NCI-H1417 (cell line): Measurements from ENCODE around the gene SDR9C7.
"Not testable (repeated sequence)": the region's sequence is repeated elsewhere in the genome, so short reads cannot be mapped to it uniquely, and the experiment has no call there.

Source experiments
- DNase-seq, 3 experiments: peaks; one replicate each; lab custom pipeline; 2025; lab: John Stamatoyannopoulos, UW

Gene SDR9C7

DNA sequence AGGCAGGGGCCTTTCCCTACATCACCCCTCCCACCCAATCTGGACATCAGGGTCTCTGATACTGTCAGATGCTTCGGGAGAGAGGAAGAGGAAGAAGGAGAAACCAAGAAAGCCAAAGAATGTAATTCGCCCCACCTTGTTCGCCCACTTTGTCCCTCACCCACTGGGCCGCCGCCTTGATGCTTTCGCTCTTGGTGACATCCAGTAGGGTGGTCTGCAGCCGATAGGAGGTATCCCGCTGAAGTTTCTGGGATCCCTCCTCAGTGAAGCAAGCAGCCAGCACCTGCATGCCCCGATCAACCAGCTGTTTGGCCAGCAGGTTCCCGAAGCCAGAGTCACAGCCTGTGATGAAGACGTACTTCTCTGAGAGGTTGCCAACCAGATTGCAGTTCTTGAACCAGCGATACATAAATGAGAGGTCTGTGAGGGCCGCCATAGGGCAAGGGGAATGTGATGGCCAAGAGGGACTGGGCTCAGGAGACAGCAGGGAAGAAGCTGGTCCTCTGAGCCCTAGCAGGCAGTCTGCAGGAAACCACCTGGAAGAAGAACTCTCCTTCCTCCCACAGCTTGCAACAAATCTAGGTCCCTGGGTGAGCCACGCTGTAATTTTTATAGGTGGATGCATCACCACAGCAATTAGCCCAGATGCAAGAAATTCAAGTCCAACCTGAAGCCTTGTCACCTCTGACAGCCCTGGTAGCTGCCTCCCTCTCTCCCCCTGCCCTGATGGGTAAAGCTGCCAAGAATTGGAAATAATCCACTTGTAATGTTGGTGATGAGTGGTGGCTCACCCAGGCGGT lies at the start of gene SDR9C7:
TSS of gene SDR9C7 (minus strand) at position 583 of the 800 bp plus-strand sequence. CDS start at position 436, 147 bp downstream.
- no peak for DNase-seq

DNA sequence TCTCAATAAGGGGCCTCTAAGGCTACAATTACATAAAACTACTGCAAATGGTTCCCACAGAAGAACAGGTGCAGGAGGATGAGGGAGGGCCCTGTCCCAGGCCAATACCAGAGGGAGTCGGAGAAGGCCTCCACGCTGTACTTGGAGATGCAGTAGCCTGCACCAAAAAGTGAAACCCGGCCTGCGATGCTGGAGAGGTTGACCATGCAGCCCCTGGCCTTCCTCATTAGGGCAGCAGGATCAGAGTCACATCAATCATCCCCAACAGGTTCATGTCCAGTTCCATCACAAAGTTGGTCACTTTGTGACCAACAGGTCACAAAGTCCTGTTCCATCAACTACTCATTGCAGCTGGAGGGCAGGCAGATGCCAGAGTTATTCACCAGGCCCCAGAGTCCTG lies 49.2 kb upstream of the SDR9C7 start:
- DNase-seq: no peak

DNA sequence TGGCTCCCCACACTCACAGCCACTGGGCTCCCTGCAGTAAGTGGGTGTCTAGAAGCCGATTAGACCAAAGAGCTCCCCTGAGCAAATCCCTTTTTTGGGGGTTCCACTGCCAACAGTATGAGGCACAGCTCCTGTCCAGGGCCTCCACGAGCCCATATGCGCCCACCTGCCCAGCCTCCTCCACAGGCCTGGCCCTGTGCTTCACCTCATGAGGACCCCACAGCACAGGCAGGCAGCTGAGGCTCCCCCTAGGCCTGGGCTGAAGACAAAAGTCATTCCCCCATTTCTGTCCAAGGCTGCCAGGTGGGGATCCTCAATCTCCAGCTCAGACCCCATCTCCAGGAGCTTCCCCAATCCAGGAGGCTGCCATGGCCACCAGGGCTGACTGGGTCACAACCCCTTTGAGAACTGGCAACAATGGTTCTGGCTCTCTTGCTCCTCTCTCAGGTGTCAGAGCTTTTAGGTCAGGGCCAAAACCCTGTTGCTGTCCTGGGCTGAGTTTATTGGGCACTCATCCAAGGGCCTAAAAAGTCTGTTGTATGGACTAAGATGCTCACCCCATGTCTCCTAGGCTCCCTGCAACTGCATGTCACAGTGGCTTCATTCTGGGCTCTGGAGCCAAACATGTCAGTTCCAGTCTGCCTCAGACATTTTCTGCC lies 48.5 kb upstream of the SDR9C7 start:
- DNase-seq: not testable (repeated sequence)

DNA sequence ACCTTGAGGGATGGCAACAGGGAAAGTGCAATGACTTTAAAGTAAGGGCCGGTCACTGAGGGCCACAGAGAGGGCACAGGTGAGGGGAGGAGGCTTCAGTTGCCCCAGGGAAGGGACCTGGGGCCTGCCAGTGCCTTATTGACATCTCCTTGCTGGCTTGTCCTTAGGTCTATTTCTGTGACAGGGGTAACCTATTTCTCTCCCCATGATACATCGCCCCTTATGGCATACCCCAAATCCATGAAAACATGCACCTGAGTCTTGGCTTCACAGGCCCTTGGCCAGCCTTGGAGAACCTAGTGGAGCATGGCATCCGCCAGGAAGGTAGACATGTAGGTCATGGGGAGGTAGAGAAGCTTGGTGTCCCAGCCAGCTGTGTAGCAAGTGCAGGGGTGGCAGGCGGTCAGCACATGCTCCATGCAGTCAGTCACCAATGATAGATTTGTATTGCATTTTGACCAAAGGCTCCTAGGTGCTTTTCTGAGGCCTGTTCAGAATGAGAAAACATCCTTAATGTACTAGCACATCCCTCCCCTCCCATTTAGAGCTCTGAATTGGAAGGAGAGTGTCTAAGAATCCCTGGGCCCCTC lies 46.8 kb upstream of the SDR9C7 start:
- DNase-seq: no peak

DNA sequence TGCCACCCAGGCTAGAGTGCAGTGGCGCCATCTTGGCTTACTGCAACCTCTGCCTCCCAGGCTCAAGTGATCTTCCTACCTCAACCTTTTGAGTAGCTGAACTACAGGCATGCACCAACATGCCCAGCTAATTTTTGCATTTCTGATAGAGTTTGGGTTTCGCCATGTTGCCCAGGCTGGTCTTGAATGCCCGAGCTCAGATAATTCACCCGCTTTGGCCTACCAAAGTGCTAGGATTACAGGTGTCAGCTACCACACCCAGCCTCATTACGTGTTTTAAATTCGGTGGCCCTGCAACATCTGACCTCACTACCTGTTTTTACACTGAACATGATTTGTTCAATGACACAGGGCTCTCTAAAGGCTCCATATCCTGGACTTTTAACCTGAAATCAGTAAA lies 46.1 kb upstream of the SDR9C7 start:
- no peak for DNase-seq

DNA sequence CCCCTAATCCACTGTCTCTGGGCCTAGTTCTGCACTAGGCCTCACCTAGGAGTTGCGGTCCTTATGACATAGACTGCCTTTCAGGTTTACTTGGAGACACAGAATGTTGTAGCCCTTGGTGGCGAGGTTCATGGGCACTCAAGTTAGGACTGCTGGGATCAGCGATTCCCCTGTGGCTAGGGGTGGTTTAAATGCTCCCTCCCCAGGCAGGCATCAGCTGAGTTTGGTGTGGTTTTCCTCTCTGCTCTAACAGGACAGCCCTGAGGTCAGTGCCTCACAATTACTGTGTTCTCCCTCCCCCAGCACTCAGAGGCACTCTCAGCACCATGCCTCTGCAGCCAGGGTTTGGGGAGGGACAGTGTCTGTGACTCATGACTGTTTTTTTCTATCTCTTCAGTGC lies 45.4 kb upstream of the SDR9C7 start:
- DNase-seq: no peak

DNA sequence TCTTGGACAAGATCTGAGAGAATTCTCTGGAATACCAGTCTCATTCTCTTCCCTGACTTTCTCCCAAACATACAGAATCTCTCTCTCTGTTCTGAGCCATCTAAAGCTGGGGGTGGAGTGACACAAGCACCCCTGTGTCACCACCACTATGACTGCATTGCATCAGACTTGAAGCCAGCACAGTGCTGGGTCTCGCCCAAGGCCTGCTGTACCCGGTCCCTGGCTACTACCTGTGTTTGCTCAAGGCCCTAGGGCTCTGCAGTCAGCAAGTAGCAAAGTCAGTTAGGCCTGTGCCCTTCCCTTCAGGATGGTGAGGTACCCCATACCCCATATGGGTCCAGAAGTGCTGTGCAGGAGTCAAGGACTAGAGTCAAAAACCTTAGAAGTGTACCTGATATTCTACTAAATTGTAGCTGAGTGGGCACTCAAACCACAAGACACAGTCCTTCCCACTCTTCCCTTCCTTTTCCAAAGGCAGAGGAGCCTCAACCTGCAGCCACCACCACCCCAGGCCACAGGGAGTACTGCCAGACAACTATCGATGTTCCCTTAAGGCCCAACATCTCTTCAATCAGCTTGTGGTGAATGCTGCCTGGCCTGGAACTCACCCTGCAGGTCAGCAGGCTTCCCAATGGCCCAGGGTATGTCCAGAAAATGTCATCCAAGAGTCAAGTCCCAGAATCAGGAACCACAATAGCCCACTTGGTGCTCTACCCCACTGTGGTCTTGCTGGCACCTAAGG lies 44.4 kb upstream of the SDR9C7 start:
- no peak for DNase-seq

DNA sequence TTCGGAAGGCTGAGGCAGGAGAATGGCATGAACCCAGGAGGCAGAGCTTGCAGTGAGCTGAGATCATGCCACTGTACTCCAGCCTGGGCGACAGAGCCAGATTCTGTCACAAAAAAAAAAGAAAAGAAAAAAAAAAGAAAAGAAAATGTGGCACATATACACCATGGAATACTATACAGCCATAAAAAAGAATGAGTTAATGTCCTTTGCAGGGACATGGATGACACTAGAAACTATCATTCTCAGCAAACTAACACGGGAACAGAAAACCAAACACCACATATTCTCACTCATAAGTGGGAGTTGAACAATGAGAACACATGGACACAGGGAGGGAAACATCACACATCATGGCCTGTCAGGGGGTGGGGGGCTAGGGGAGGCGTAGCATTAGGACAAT lies 43.2 kb upstream of the SDR9C7 start:
- DNase-seq: not testable (repeated sequence)

DNA sequence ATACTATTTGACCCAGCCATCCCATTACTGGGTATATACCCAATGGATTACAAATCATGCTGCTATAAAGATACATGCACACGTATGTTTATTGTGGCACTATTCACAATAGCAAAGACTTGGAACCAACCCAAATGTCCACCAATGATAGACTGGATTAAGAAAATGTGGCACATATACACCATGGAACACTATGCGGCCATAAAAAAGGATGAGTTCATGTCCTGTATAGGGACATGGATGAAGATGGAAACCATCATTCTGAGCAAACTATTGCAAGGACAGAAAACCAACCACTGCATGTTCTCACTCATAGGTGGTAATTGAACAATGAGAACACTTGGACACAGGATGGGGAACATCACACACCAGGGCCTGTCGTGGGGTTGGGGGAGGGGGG lies 40.0 kb upstream of the SDR9C7 start:
- DNase-seq: not testable (repeated sequence)

DNA sequence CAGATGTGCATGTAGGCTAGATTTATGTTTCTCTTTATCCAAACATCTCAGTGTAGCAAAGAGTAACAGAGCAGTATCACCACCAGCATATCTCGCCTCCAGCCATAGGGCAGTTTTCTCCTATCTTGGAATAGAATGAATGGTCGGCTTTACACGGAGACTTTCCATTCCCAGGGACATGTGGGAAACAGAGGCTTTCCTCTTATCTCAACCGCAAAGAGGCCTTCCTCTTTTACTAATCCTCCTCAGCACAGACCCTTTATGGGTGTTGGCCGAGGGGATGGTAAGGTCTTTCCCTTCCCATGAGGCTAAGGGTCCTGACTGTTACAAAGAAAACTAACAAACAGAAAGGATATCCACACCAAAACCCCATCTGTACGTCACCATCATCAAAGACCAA lies 34.7 kb upstream of the SDR9C7 start:
- not testable (repeated sequence) for DNase-seq

DNA sequence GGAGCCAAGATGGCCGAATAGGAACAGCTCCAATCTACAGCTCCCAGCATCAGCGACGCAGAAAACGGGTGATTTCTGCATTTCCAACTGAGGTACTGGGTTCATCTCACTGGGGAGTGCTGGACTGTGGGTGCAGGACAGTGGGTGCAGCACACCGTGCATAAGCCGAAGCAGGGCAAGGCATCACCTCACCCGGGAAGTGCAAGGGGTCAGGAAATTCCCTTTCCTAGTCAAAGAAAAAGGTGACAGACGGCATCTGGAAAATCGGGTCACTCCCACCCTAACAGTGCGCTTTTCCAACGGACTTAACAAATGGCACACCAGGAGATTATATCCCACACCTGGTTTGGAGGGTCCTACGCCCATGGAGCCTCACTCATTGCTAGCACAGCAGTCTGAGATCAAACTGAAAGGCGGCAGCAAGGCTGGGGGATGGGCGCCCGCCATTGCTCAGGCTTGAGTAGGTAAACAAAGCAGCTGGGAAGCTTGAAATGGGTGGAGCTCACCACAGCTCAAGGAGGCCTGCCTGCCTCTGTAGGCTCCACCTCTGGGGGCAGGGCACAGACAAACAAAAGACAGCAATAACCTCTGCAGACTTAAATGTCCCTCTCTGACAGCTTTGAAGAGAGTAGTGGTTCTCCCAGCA lies 31.9 kb upstream of the SDR9C7 start:
- not testable (repeated sequence) for DNase-seq

DNA sequence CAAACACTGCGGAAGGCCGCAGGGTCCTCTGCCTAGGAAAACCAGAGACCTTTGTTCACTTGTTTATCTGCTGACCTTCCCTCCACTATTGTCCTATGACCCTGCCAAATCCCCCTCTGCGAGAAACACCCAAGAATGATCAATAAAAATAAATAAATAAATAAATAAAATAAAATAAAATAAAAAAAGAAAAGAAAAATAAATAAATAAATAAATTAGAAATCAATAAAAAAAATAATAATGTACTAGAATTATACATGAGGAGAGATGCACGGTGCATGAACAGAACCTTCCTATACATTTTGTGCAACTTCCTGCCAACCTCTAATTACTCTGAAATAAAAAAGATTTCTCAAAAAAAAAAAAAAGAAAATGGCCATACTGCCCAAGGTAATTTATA lies 30.9 kb upstream of the SDR9C7 start:
- not testable (repeated sequence) for DNase-seq

DNA sequence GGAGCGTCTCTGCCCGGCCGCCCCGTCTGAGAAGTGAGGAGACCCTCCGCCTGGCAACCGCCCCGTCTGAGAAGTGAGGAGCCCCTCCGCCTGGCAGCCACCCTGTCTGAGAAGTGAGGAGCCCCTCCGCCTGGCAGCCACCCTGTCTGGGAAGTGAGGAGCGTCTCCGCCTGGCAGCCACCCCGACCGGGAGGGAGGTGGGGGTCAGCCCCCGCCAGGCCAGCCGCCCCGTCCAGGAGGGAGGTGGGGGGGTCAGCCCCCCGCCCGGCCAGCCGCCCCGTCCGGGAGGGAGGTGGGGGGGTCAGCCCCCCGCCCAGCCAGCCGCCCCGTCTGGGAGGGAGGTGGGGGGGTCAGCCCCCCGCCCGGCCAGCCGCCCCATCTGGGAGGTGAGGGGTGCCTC lies 29.3 kb upstream of the SDR9C7 start:
- not testable (repeated sequence) for DNase-seq

DNA sequence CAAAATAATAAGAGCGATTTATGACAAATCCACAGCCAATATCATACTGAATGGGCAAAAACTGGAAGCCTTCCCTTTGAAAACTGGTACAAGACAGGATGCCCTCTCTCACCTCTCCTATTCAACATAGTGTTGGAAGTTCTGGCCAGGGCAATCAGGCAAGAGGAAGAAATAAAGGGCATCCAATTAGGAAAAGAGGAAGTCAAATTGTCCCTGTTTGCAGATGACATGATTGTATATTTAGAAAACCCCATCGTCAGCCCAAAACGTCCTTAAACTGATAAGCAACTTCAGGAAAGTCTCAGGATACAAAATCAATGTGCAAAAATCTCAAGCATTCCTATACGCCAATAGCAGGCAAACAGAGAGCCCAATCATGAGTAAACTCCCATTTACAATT lies 28.0 kb upstream of the SDR9C7 start:
- DNase-seq: not testable (repeated sequence)

DNA sequence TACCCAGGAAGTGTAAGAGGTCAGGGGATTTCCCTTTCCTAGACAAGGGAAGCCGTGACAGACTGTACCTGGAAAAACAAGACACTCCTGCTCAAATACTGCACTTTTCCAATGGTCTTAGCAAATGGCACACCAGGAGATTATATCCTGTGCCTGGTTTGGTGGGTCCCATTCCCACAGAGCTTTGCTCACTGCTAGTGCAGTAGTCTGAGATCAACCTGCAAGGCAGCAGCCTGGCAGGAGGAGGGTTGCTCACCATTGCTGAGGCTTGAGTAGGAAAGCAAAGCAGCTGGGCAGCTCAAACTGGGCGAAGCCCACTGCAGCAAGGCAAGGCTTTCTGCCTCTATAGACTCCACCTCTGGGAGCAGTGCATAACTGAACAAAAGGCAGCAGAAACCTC lies 24.2 kb upstream of the SDR9C7 start:
- DNase-seq: no peak

DNA sequence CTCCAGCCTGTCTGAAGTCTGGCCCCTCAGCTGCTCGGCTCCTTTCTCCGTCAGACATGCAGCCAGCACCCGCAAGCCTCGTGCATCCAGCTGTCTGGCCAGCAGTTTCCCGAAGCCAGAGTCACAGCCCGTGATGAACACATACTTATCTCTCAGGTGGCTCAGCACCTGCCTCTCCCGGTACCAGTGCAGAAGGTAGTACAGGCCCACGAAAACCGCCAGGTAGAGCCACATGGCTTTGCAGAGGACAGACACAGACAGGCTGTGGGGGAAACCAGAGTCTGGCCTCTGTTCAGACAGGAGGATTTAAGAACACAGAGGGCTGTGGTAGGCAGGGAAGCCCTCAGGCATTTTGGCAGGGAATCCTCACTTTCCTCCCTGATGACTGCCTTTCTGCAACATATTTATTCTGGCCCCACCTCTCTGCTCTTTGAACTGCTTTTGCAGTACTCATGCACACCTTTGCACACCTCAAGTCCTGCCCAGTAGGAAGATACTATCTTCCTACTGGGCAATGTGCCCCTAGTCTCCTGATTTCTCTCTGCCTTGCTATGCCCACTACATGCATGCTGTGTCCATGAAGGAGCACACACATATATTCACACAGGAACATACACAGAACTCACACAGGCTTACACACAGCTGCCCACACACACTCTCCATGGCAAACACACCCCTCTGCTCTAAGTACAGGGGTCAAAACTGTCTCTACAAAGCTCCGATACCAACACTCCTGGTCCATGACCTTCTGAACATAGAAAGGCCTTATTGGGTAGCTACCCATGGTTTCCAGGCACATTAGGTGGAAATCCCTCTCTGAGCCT lies 23.2 kb upstream of the SDR9C7 start, which contains the start of gene RDH16:
TSS of gene RDH16 (minus strand) at position 380 of the 824 bp plus-strand sequence. CDS start at position 234, 146 bp downstream.
- no peak for DNase-seq

DNA sequence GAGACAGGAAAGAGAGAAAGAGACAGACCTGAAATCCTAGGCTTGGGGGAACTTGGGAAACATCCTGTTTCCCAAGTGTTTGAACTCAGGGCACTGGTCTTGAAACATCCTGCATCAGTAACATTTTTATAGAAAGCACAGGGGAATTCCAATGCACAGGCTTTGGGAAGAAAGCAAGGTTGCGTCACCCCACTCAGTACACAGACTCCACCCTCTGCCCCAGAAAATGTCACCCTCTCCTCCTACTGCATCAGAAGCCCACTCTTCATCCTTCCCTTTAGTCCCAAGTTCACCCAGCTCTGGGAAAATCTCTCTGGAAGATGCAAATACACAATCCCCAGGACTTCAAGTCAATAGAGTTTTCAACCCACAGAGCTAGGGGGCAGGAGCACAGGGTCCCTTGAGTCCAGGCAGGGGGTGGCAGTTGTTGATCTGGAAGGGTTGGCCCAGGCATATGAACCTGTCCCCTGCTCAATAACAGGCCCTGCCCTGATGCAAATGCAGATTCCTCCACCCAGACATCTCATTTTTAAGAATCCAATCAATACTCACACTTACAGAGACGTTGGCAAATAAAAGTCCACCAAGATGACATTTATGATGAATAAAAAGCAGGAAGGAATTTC lies 21.5 kb upstream of the SDR9C7 start:
- DNase-seq: no peak

DNA sequence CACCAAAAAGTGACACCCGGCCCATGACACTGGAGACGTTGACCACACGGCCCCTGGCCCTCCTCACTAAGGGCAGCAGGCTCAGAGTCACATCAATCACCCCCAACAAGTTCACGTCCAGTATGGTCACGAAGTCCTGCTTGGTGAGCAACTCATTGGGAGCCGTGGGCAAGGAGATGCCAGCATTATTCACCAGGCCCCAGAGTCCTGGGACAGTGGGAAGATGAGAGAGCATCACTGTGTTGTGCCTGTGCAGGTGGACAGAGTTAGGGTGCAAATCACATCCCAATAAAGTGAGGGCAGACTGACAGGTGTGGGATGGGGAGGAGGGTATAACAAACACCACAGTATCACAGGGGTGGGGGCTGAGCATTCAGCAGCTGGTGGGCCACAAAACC lies 20.7 kb upstream of the SDR9C7 start:
- no peak for DNase-seq

DNA sequence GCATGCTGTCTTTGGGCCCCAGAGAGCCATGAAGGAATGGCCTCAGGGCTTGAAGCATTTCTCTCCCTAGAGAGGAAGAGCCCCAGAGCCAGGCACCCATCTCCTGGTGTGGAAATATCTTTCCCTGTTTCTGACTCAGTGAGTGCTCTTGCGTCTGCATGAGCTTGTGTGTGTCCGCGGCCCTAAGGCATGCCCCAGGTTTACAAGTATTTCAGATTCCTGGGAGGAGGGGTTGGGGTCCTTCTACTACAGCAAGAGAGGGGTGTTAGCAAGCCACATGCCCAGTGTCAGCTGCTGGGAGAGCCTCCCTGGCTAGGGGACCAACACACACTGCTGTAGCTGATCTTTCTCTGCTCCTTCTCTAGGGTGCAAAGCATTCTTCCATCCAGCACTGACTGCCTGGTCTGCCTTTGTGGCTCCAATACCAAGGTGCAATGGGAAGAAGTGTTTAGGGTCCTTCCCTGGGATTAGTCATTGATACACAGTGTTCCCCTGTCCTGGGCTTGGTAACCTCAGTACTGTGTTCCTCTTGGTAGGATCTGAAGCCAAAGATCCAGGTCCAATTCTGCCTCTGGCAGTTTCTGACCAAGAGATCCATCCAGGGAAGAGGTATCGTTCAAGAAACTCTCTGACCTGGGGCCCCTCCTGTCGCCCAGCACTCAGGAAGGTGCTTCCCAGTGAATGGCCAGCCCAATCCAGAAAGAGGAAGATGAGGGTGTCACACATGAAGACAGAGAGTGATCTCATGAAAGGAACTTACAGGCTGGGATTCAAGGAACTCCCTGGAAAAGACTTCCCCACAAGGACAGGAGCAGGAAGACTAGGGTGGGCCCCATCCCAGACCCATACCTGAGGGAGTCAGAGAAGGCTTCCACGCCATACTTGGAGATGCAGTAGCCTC lies 20.1 kb upstream of the SDR9C7 start:
- DNase-seq: no peak
